ENCODE data around the gene ARID1B. TPM values are rescaled to one million over a fixed set of nuclear protein-coding genes. Genes with fewer than 3 reads are reported as not detected.

Gene ARID1B
- total and polyA plus RNA-seq, 9 of the 15 experiments (the other 6 are each of a cell fraction or from before 2014, with no cell fraction given) = 12.5 to 50.5 (median 25.8) TPM

- TF ChIP-seq IRF2 (CRISPR knock-in tag; IDR thresholded peaks at IDR 0.05) (no peak), ZNF740 (CRISPR knock-in tag; IDR thresholded peaks at IDR 0.05) (no peak), ZNF740 (tag; IDR thresholded peaks at IDR 0.05) (no peak), TSC22D4 (tag; IDR thresholded peaks at IDR 0.05) (no peak), TARDBP (IDR thresholded peaks at IDR 0.05) (no peak), ARID4B (CRISPR knock-in tag; IDR thresholded peaks at IDR 0.05) (no peak), ZNF512 (tag; IDR thresholded peaks at IDR 0.05) (no peak), KAT2B (IDR thresholded peaks at IDR 0.05; ENCODE audit: low read depth, low read length) (no peak), NR1H2 (CRISPR knock-in tag; IDR thresholded peaks at IDR 0.05) (no peak), SRSF1 (IDR thresholded peaks at IDR 0.05; ENCODE audit: low read depth, low read length) (no peak), ESRRA (IDR thresholded peaks at IDR 0.05; ENCODE audit: borderline replicate concordance, low read depth) (no peak), ARID1B (IDR thresholded peaks at IDR 0.05) (peak; percentile 86), C11orf30 (IDR thresholded peaks at IDR 0.05; ENCODE audit: low read depth) (0 out of 2 replicates have a peak, but pooled peaks have one; percentile 13), ATF1 (CRISPR knock-in tag; IDR thresholded peaks at IDR 0.05) (no peak), ATF1 (tag; IDR thresholded peaks at IDR 0.05) (0 out of 2 replicates have a peak, but pooled peaks have one; percentile 21), PKNOX1 (IDR thresholded peaks at IDR 0.05) (peak; percentile 20; the same call in 1 of the 2 replicates), FOXA1 (IDR thresholded peaks at IDR 0.05; ENCODE audit: borderline replicate concordance) (no peak), POLR2A (conservative IDR thresholded peaks at IDR 0.05) (no peak), EP400 (IDR thresholded peaks at IDR 0.05) (peak; percentile 36; the same call in 1 of the 2 replicates), PTRF (tag; IDR thresholded peaks at IDR 0.05) (no peak), ZNF79 (CRISPR knock-in tag; IDR thresholded peaks at IDR 0.05; ENCODE audit: low read depth) (no peak), RAD51 (IDR thresholded peaks at IDR 0.05; ENCODE audit: borderline replicate concordance, low read depth) (no peak)
These were observed 77.4 kb downstream of the ARID1B start (continued) for GRCh38 chr6:156854466-156855161.
